Fibroblast of pulmonary artery (primary cell): Measurements from ENCODE around the gene OSM.
"Not testable (repeated sequence)": the region's sequence is repeated elsewhere in the genome, so short reads cannot be mapped to it uniquely, and the experiment has no call there.

Experiments used
- DNase-seq: peaks from one replicate; pipeline ENCODE4 v3.0.0-alpha.2; 2010; ENCODE audit warnings: low read depth
- H3K4me3 ChIP-seq: replicated peaks from 2 replicates; pipeline ENCODE4 v1.5.1; 2011; ENCODE audit warnings: low read depth, mild to moderate bottlenecking, control low read depth, low read length, moderate library complexity
- CTCF ChIP-seq: IDR thresholded peaks from 2 replicates; pipeline ENCODE4 v1.5.1; 2011; ENCODE audit warnings: mild to moderate bottlenecking, control low read depth, low read length, inconsistent platforms; ENCODE audit errors: missing control alignments

OSM gene

GRCh38 chr22:30238136-30238535 is 28.5 kb downstream of the OSM start:
- no peak for DNase-seq
- TF ChIP-seq CTCF: no peak

GRCh38 chr22:30236875-30237274 is 29.8 kb downstream of the OSM start:
- TF ChIP-seq CTCF: no peak
- H3K4me3 ChIP-seq: no peak overlapping the region

More at GRCh38 chr22:30238136-30238535, 28.5 kb downstream of the OSM start:
- H3K4me3 ChIP-seq: no peak overlapping the region

GRCh38 chr22:30235687-30236170 is 30.9 kb downstream of the OSM start:
- no peak for TF ChIP-seq CTCF
- no peak overlapping the region for H3K4me3 ChIP-seq
- peak; percentile 59 for DNase-seq

More at GRCh38 chr22:30236875-30237274, 29.8 kb downstream of the OSM start:
- DNase-seq: no peak

- DNase-seq: no peak
- TF ChIP-seq CTCF: no peak
- no peak overlapping the region for H3K4me3 ChIP-seq
Measured at GRCh38 chr22:30234786-30235470, 31.7 kb downstream of the OSM start.

DNA sequence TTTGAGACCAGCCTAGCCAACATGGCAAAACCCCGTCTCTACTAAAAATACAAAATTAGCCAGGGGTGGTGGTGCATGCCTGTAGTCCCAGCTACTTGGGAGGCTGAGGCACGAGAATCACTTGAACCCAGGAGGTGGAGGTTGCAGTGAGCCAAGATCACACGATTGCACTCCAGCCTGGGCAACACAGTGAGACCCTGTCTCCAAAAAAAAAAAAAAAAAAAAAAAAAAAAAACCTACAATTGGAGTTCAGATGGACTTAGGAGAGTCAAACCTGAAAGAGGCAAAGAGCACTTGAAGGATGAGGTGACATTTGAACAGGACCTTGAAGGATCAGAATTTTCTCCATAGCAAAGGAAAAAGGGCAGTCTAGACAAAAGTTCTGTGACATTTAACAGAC is 32.3 kb downstream of the OSM start:
- not testable (repeated sequence) for DNase-seq, H3K4me3 ChIP-seq

DNA sequence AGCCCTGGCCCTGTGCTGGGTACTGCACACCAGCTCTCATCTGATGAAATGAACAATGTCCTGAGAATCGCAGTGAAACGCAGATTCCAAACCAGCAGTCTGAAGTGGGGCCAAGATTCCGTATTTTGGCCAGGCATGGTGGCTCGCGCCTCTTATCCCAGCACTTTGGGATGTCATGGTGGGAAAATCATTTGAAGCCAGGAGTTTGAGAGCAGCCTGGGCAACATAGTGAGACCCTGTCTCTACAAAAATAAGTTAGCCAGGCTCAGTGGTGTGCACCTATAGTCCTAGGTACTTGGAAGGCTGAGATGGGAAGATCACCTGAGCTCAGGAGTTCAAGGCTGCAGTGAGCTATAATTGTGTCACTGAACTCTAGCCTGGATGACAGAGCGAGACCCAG is 33.1 kb downstream of the OSM start:
- TF ChIP-seq CTCF: no peak
- H3K4me3 ChIP-seq: no peak overlapping the region
- DNase-seq: no peak

- TF ChIP-seq CTCF: no peak
- no peak overlapping the region for H3K4me3 ChIP-seq
- no peak for DNase-seq
Measured at GRCh38 chr22:30232716-30233218, 33.9 kb downstream of the OSM start.
